H1 (cell line): ENCODE results near the gene ANXA3. TPM values are rescaled to one million over a fixed set of nuclear protein-coding genes. Genes with fewer than 3 reads are reported as not detected.

ENCODE experiments used
- CTCF ChIA-PET: fragments of 300-600 bp; sonication (Branson Sonifier 250); formaldehyde crosslinking; loops from one replicate; lab custom pipeline; 2021; ENCODE audit not compliant: partially characterized antibody; lab: Charles Lee
- POLR2A ChIA-PET: fragments of 300-600 bp; sonication (Branson Sonifier 250); formaldehyde crosslinking; loops from one replicate; lab custom pipeline; 2021; ENCODE audit warnings: inconsistent platforms; ENCODE audit not compliant: partially characterized antibody; lab: Charles Lee
- DNase-seq, 2 experiments: peaks; one replicate each; pipeline versions ENCODE4 v3.0.0 to v3.0.0-alpha.2; 2010 to 2022; ENCODE audit warnings: low spot score in 2 of 2, low read depth in 1 of 2, mixed read lengths in 1 of 2
- FAIRE-seq: peaks from 2 replicates; lab custom pipeline; 2011; peaks lifted over from hg19 to GRCh38; lab: Jason Lieb, UNC
- H2AFZ ChIP-seq: 2 replicates; pipeline ENCODE4 v1.8.1; 2012; ENCODE audit warnings: low read length, inconsistent platforms
- H2AK5ac ChIP-seq: 2 replicates; pipeline ENCODE4 v1.6.1; 2013; ENCODE audit warnings: low read depth, low read length
- H2BK120ac ChIP-seq: replicated peaks from 2 replicates; pipeline ENCODE3; 2013; ENCODE audit warnings: low read depth, low read length, inconsistent platforms
- H2BK12ac ChIP-seq: 2 replicates; pipeline ENCODE4 v1.6.1; 2013; ENCODE audit warnings: low read depth, low read length
- H2BK15ac ChIP-seq: 2 replicates; pipeline ENCODE4 v1.6.1; 2013; ENCODE audit warnings: low read length
- H2BK20ac ChIP-seq: 2 replicates; pipeline ENCODE4 v1.6.1; 2013; ENCODE audit warnings: low read length
- H2BK5ac ChIP-seq: 2 replicates; pipeline ENCODE4 v1.6.1; 2013; ENCODE audit warnings: low read depth, low read length
- H3K14ac ChIP-seq: 2 replicates; pipeline ENCODE4 v1.6.1; 2013; ENCODE audit warnings: inconsistent platforms; ENCODE audit not compliant: insufficient read length
- H3K18ac ChIP-seq: 2 replicates; pipeline ENCODE4 v1.6.1; 2013; ENCODE audit warnings: low read length; ENCODE audit errors: extremely low read depth
- H3K23ac ChIP-seq: 2 replicates; pipeline ENCODE4 v1.6.1; 2013; ENCODE audit warnings: inconsistent platforms; ENCODE audit not compliant: insufficient read length
- H3K23me2 ChIP-seq: 2 replicates; pipeline ENCODE4 v1.6.1; 2013; ENCODE audit warnings: low read depth, low read length
- H3K27ac ChIP-seq: 2 replicates; pipeline ENCODE4 v1.6.1; 2011; ENCODE audit warnings: low read depth, low read length, inconsistent platforms
- H3K27me3 ChIP-seq, 4 experiments: replicated peaks in 1 of 4; 1 replicate in 1 of 4; 2 replicates in 3 of 4; pipeline versions ENCODE4 v1.6.1 to v1.8.1; 2011 to 2013; ENCODE audit warnings: low read length in 3 of 4, mild to moderate bottlenecking in 3 of 4, inconsistent platforms in 2 of 4, mixed read lengths in 2 of 4, moderate library complexity in 1 of 4; ENCODE audit not compliant: control insufficient read depth in 3 of 4, insufficient read depth in 3 of 4; ENCODE audit errors: extremely low read depth in 1 of 4
- H3K36me3 ChIP-seq, 4 experiments: 2 replicates each; pipeline versions ENCODE4 v1.6.1 to v1.8.1; 2011 to 2013; ENCODE audit warnings: mild to moderate bottlenecking in 4 of 4, low read length in 3 of 4, moderate library complexity in 2 of 4, control low read depth in 1 of 4, inconsistent platforms in 1 of 4; ENCODE audit not compliant: insufficient read depth in 4 of 4, control insufficient read depth in 2 of 4
- H3K4ac ChIP-seq: replicated peaks from 2 replicates; pipeline ENCODE3; 2013; ENCODE audit warnings: low read length, low read depth, mixed read lengths, inconsistent platforms; ENCODE audit not compliant: insufficient read length
- H3K4me1 ChIP-seq, 4 experiments: replicated peaks in 1 of 4; 1 replicate in 1 of 4; 2 replicates in 3 of 4; pipeline versions ENCODE4 v1.6.1 to v1.8.1; 2011 to 2013; ENCODE audit warnings: low read length in 3 of 4, inconsistent platforms in 2 of 4, mixed read lengths in 1 of 4; ENCODE audit not compliant: insufficient read depth in 4 of 4, control insufficient read depth in 3 of 4
- H3K4me2 ChIP-seq, 2 experiments: 2 replicates each; pipeline versions ENCODE4 v1.6.1 to v1.8.1; 2011 to 2013; ENCODE audit warnings: low read depth in 2 of 2, low read length in 2 of 2, control low read depth in 1 of 2, inconsistent platforms in 1 of 2, mild to moderate bottlenecking in 1 of 2; ENCODE audit not compliant: insufficient read depth in 1 of 2
- H3K4me3 ChIP-seq, 4 experiments: fragments of 200-600, 300-600 bp in 1 of 4; sonication (generic), shearing (Covaris generic), sonication (Bioruptor Twin) in 1 of 4; 2 replicates each; pipeline versions ENCODE4 v1.5.1 to v1.8.1; 2011 to 2016; ENCODE audit warnings: low read length in 4 of 4, low read depth in 3 of 4, control low read depth in 2 of 4, inconsistent platforms in 2 of 4, mild to moderate bottlenecking in 2 of 4, mixed read lengths in 1 of 4, moderate library complexity in 1 of 4; ENCODE audit not compliant: insufficient read depth in 2 of 4; ENCODE audit errors: extremely low read depth in 1 of 4
- H3K56ac ChIP-seq: replicated peaks from 2 replicates; pipeline ENCODE3; 2013; ENCODE audit warnings: low read depth, mild to moderate bottlenecking, mixed read lengths, low read length, inconsistent platforms; ENCODE audit not compliant: insufficient read length
- H3K79me1 ChIP-seq: 2 replicates; pipeline ENCODE4 v1.6.1; 2013; ENCODE audit warnings: low read depth, low read length, control low read depth
- H3K79me2 ChIP-seq, 2 experiments: 2 replicates each; pipeline versions ENCODE4 v1.6.1 to v1.8.1; 2012 to 2013; ENCODE audit warnings: low read length in 2 of 2, mild to moderate bottlenecking in 2 of 2, inconsistent platforms in 1 of 2; ENCODE audit not compliant: insufficient read depth in 2 of 2, control insufficient read depth in 1 of 2
- H3K9ac ChIP-seq, 4 experiments: replicated peaks in 1 of 4; 1 replicate in 1 of 4; 2 replicates in 3 of 4; pipeline versions ENCODE4 v1.6.1 to v1.8.1; 2011 to 2013; ENCODE audit warnings: low read depth in 3 of 4, low read length in 3 of 4, control low read depth in 2 of 4, mild to moderate bottlenecking in 2 of 4, moderate library complexity in 2 of 4, inconsistent platforms in 1 of 4; ENCODE audit errors: extremely low read depth in 1 of 4
- H3K9me3 ChIP-seq, 2 experiments: 2 replicates each; pipeline versions ENCODE4 v1.6.1 to v1.8.1; 2012 to 2013; ENCODE audit warnings: mild to moderate bottlenecking in 2 of 2, moderate library complexity in 2 of 2, control low read depth in 1 of 2, inconsistent platforms in 1 of 2, low read depth in 1 of 2, low read length in 1 of 2, mixed read lengths in 1 of 2; ENCODE audit not compliant: insufficient read depth in 2 of 2
- H4K20me1 ChIP-seq, 2 experiments: replicated peaks in 1 of 2; 2 replicates each; pipeline versions ENCODE3 to v1.8.1; 2011 to 2013; ENCODE audit warnings: inconsistent platforms in 2 of 2, low read length in 2 of 2, mild to moderate bottlenecking in 1 of 2; ENCODE audit not compliant: insufficient read depth in 2 of 2, control insufficient read depth in 1 of 2
- H4K5ac ChIP-seq: 2 replicates; pipeline ENCODE4 v1.6.1; 2013; ENCODE audit warnings: low read length, low read depth, mixed read lengths, inconsistent platforms; ENCODE audit not compliant: insufficient read length
- H4K8ac ChIP-seq: 2 replicates; pipeline ENCODE4 v1.8.0; 2013; ENCODE audit warnings: mild to moderate bottlenecking, moderate library complexity, low read length, inconsistent platforms; ENCODE audit not compliant: insufficient read depth; ENCODE audit errors: extremely low read depth
- H4K91ac ChIP-seq: replicated peaks from 2 replicates; pipeline ENCODE3; 2013; ENCODE audit warnings: low read length, mixed read lengths, inconsistent platforms; ENCODE audit not compliant: insufficient read length
- CTCF ChIP-seq, 3 experiments: IDR thresholded peaks; 1 replicate in 2 of 3; 2 replicates in 1 of 3; pipeline versions ENCODE4 v1.5.1 to v1.6.1; 2011; ENCODE audit warnings: low read length in 3 of 3, mild to moderate bottlenecking in 3 of 3, inconsistent platforms in 2 of 3, low read depth in 1 of 3, moderate library complexity in 1 of 3; ENCODE audit not compliant: insufficient read depth in 1 of 3; ENCODE audit errors: control extremely low read depth in 1 of 3
- HDAC6 ChIP-seq: IDR thresholded peaks from one replicate; pipeline ENCODE4 v1.7.1; 2012; ENCODE audit warnings: low read depth, mild to moderate bottlenecking, inconsistent platforms, low read length, moderate library complexity
- JUN ChIP-seq: IDR thresholded peaks from 2 replicates; pipeline ENCODE4 v1.6.1; 2011; ENCODE audit warnings: low read depth, mild to moderate bottlenecking, improper control_type of control experiment, low read length
- NRF1 ChIP-seq: IDR thresholded peaks from 2 replicates; pipeline ENCODE4 v1.6.1; 2011; ENCODE audit warnings: mild to moderate bottlenecking, low read depth, low read length, improper control_type of control experiment
- POLR2AphosphoS5 ChIP-seq: IDR thresholded peaks from 2 replicates; pipeline ENCODE4 v1.6.1; 2011; ENCODE audit warnings: low read depth, low read length
- SP4 ChIP-seq: IDR thresholded peaks from 2 replicates; pipeline ENCODE4 v1.6.1; 2012; ENCODE audit warnings: low read length, inconsistent platforms
- WGBS, 2 experiments: shearing (Covaris generic) in 1 of 2; methylation state at CpG; one replicate each; pipeline versions ENCODE4 v1.1.6 to v1.1.7; 2013 to 2015; ENCODE audit warnings: low lambda C conversion rate in 2 of 2, mixed read lengths in 2 of 2, inconsistent platforms in 1 of 2, low coverage in 1 of 2, missing lambda C conversion rate in 1 of 2; ENCODE audit not compliant: insufficient replicate concordance in 2 of 2, insufficient coverage in 1 of 2, insufficient read length in 1 of 2; ENCODE audit errors: extremely low coverage in 1 of 2, missing lambda C conversion rate in 1 of 2; 5-methylcytosine and 5-hydroxymethylcytosine counted together
- polyA plus RNA-seq, 7 experiments: library from polyadenylated mRNA; depleted of rRNA in 3 of 7; stranded (reverse) in 5 of 7; unstranded in 2 of 7; fragments of >200 nt in 5 of 7; fragments of 200-250 nt in 2 of 7; gene quantifications; 1 replicate in 5 of 7; 2 replicates in 1 of 7; 4 replicates in 1 of 7; pipeline versions ENCODE4 v1.2.1 to v1.2.3, GENCODE V29; 2011 to 2013; ENCODE audit warnings: missing spikeins in 2 of 7, mixed read lengths in 2 of 7
- total RNA-seq: library from RNA; stranded (reverse); fragmentation: NEBNext Ultra II Directional; extraction: Animal tissue kit (Norgen Biotek cat#: 25700); gene quantifications from 2 replicates; pipeline ENCODE4 v1.2.1, GENCODE V29; 2021

ANXA3 gene
- total and polyA plus RNA-seq, 2 of the 8 experiments (the other 6 are each of a cell fraction or from before 2014, with no cell fraction given): 10.3 to 27.3 TPM

- no peak overlapping the region for H4K5ac ChIP-seq
- no peak overlapping the region for H3K27ac ChIP-seq
- H2BK12ac ChIP-seq: no peak overlapping the region
- no peak overlapping the region for H4K8ac ChIP-seq
- H3K4me1 ChIP-seq: no peaks in the 10 kb centered on the region
- ChIA-PET POLR2A (no interaction called here), CTCF (interaction anchor here (1.1 to 2.2 kb wide), 5 partner anchors 10 to 21 kb away, joined by 3 to 14 read pairs (median 3); no protein-coding TSS in a partner anchor)
- H4K91ac ChIP-seq: no peak overlapping the region
- FAIRE-seq: no peak
- DNase-seq: no peak
- TF ChIP-seq HDAC6 (no peak), JUN (no peak), SP4 (no peak), CTCF (IDR thresholded peaks at IDR 0.05; ENCODE audit: control extremely low read depth in 1 of 3, insufficient read depth in 1 of 3, low read depth in 1 of 3, low read length in 3 of 3) (no peak), NRF1 (no peak), POLR2AphosphoS5 (no peak)
- no peaks in the 10 kb centered on the region for H4K20me1 ChIP-seq
- no peak overlapping the region for H3K14ac ChIP-seq
- no peak overlapping the region for H3K4ac ChIP-seq
- H3K4me2 ChIP-seq: no peak overlapping the region
- no peak overlapping the region for H3K18ac ChIP-seq
- H3K9me3 ChIP-seq: no peaks in the 10 kb centered on the region
- no peak overlapping the region for H2AK5ac ChIP-seq
- H2BK20ac ChIP-seq: no peak overlapping the region
- H3K79me1 ChIP-seq: no peaks in the 10 kb centered on the region
- no peak overlapping the region for H3K9ac ChIP-seq
- no peaks in the 10 kb centered on the region for H3K23me2 ChIP-seq
- no peak overlapping the region for H2BK120ac ChIP-seq
- H2AFZ ChIP-seq: no peak overlapping the region
- no peak overlapping the region for H3K56ac ChIP-seq
- 97% methylated on average over 2 of the region's 2 CpGs; no CpG with 5 or more reads in 1 of the 2 experiments for WGBS, 2 experiments
- no peaks in the 10 kb centered on the region for H3K36me3 ChIP-seq
- no peaks in the 10 kb centered on the region for H3K27me3 ChIP-seq
- H2BK5ac ChIP-seq: no peak overlapping the region
- no peak overlapping the region for H3K4me3 ChIP-seq
- no peaks in the 10 kb centered on the region for H3K79me2 ChIP-seq
- no peak overlapping the region for H3K23ac ChIP-seq
- no peak overlapping the region for H2BK15ac ChIP-seq
These were observed 79.0 kb downstream of the ANXA3 start for GRCh38 chr4:78630615-78631014.
